ENCODE data around the gene MLLT3.

DNA sequence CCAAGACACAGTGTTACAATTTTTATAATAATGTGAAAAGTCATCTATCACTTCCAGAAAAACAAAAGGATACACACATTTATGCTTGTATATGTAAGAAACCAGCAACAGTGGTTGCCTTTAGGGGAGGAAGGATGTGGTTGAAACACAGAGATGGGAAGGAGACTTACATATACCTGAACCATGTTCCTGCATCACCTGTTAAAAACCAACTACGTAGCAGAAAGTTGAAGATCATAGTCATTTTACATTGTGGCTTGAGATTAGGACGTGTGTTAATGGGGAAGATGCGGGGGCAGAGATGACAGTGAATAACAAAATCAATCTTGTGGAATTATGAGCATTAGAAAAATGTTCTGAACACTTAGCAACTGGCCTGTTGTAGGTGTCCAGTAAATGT is 307.3 kb downstream of the MLLT3 start:
- TF ChIP-seq POLR2A (IDR thresholded peaks at IDR 0.05) = no peak
- TF ChIP-seq, protein P1, sequence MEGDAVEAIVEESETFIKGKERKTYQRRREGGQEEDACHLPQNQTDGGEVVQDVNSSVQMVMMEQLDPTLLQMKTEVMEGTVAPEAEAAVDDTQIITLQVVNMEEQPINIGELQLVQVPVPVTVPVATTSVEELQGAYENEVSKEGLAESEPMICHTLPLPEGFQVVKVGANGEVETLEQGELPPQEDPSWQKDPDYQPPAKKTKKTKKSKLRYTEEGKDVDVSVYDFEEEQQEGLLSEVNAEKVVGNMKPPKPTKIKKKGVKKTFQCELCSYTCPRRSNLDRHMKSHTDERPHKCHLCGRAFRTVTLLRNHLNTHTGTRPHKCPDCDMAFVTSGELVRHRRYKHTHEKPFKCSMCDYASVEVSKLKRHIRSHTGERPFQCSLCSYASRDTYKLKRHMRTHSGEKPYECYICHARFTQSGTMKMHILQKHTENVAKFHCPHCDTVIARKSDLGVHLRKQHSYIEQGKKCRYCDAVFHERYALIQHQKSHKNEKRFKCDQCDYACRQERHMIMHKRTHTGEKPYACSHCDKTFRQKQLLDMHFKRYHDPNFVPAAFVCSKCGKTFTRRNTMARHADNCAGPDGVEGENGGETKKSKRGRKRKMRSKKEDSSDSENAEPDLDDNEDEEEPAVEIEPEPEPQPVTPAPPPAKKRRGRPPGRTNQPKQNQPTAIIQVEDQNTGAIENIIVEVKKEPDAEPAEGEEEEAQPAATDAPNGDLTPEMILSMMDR (IDR thresholded peaks at IDR 0.05) = no peak
- TF ChIP-seq POLR2AphosphoS5 (IDR thresholded peaks at IDR 0.05; ENCODE audit: insufficient read depth in 1 of 2, low read depth in 1 of 2) = no peak

Data from vagina (tissue), 2 donors.